GM12874 (cell line): ENCODE measurements around the gene SOCS1.

Source experiments
- CTCF ChIP-seq: IDR thresholded peaks from 2 replicates; pipeline ENCODE4 v1.5.1; 2011; ENCODE audit warnings: low read depth, mild to moderate bottlenecking, control low read depth, low read length, moderate library complexity; ENCODE audit not compliant: insufficient read depth

Gene SOCS1

GRCh38 chr16:11291091-11291703 is 35.2 kb upstream of the SOCS1 start:
- TF ChIP-seq CTCF = no peak

GRCh38 chr16:11290102-11290893 is 34.3 kb upstream of the SOCS1 start:
- no peak for TF ChIP-seq CTCF

GRCh38 chr16:11289202-11289601 is 33.2 kb upstream of the SOCS1 start:
- TF ChIP-seq CTCF = no peak

- no peak for TF ChIP-seq CTCF
Measured at GRCh38 chr16:11285842-11286241, 29.8 kb upstream of the SOCS1 start.

GRCh38 chr16:11283820-11284248 is 27.8 kb upstream of the SOCS1 start:
- TF ChIP-seq CTCF = no peak

GRCh38 chr16:11280616-11281522 is 24.9 kb upstream of the SOCS1 start, which contains the start of gene PRM1:
PRM1 (minus strand) TSS chr16:11281330; CDS start chr16:11281238, 92 bp downstream.
- no peak for TF ChIP-seq CTCF
